ENCODE measurements around the gene RASGRP2.

DNA sequence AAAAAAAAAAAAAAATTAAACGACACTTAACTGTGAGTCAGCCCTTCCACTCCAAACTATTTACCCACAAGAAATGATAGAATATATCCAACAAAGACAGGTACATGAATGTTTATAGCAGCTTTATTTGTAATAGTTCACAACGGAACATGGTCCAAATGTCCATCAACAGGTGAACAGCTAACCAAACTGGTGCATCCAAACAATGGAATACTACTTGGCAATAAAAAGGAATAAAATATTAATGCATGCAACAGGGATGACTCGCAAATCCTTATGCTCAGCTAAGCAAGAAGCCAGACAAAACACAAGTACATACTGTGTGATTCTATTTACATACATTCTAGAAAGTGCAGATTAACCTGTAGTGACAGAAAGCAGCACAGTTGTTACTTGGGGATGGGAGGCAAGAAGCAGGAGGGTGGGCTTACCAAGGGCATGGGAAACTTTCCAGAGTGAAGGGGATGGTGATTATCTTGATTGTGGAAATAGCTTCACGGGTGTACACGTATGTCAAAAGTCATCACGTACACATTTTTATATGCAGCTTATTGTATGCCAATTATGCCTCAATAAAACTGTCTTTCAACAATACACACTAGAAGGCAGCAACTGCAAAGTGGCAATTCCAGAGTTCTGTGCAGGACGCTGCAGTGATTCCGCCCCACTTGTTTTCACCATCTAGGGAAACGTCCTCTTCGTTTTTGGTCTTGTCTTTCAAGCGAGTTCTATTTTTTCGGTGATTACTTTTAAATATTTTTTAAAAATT is 41.1 kb upstream of the RASGRP2 start:
- TF ChIP-seq, protein P1, sequence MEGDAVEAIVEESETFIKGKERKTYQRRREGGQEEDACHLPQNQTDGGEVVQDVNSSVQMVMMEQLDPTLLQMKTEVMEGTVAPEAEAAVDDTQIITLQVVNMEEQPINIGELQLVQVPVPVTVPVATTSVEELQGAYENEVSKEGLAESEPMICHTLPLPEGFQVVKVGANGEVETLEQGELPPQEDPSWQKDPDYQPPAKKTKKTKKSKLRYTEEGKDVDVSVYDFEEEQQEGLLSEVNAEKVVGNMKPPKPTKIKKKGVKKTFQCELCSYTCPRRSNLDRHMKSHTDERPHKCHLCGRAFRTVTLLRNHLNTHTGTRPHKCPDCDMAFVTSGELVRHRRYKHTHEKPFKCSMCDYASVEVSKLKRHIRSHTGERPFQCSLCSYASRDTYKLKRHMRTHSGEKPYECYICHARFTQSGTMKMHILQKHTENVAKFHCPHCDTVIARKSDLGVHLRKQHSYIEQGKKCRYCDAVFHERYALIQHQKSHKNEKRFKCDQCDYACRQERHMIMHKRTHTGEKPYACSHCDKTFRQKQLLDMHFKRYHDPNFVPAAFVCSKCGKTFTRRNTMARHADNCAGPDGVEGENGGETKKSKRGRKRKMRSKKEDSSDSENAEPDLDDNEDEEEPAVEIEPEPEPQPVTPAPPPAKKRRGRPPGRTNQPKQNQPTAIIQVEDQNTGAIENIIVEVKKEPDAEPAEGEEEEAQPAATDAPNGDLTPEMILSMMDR (conservative IDR thresholded peaks at IDR 0.05) = no peak
- TF ChIP-seq ZFX (IDR thresholded peaks at IDR 0.05) = no peak

Measured in C4-2B (cell line).